ENCODE data around the gene SEC14L2. TPM values are rescaled to one million over a fixed set of nuclear protein-coding genes. Genes with fewer than 3 reads are reported as not detected.

Gene SEC14L2
- total and polyA plus RNA-seq, 4 donors: 6.5 to 110 (median 49.6) TPM

DNA sequence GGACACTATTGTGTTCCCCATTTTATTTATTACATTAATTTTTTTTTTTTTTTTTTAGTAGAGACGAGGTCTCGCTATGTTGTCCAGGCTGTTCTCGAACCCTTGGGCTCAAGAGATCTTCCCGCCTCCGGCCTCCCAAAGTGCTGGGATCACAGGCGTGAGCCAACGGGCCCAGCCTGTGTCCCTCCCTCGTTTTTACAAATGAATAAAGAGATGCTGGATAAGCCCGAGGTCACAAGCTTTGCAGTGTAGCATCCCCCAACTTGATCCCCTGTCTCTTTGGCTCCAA is 28.5 kb downstream of the SEC14L2 start:
- TF ChIP-seq GABPA (IDR thresholded peaks at IDR 0.05 in 1 of 2, conservative IDR thresholded peaks at IDR 0.05 in 1 of 2) (no peak), HNF4A (conservative IDR thresholded peaks at IDR 0.05) (no peak), NR2F2 (IDR thresholded peaks at IDR 0.05) (no peak), RAD21 (IDR thresholded peaks at IDR 0.05) (no peak), YY1 (IDR thresholded peaks at IDR 0.05) (no peak), RXRA (IDR thresholded peaks at IDR 0.05) (no peak), HNF4G (IDR thresholded peaks at IDR 0.05) (no peak), SP1 (IDR thresholded peaks at IDR 0.05) (no peak), TAF1 (conservative IDR thresholded peaks at IDR 0.05) (no peak), JUND (IDR thresholded peaks at IDR 0.05) (no peak), FOXA2 (IDR thresholded peaks at IDR 0.05) (no peak), EGR1 (IDR thresholded peaks at IDR 0.05; ENCODE audit: low read depth in 2 of 2) (no peak)
- TF ChIP-seq, protein P1, sequence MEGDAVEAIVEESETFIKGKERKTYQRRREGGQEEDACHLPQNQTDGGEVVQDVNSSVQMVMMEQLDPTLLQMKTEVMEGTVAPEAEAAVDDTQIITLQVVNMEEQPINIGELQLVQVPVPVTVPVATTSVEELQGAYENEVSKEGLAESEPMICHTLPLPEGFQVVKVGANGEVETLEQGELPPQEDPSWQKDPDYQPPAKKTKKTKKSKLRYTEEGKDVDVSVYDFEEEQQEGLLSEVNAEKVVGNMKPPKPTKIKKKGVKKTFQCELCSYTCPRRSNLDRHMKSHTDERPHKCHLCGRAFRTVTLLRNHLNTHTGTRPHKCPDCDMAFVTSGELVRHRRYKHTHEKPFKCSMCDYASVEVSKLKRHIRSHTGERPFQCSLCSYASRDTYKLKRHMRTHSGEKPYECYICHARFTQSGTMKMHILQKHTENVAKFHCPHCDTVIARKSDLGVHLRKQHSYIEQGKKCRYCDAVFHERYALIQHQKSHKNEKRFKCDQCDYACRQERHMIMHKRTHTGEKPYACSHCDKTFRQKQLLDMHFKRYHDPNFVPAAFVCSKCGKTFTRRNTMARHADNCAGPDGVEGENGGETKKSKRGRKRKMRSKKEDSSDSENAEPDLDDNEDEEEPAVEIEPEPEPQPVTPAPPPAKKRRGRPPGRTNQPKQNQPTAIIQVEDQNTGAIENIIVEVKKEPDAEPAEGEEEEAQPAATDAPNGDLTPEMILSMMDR (IDR thresholded peaks at IDR 0.05; ENCODE audit: low read depth, low read length, missing input control): no peak
- TF ChIP-seq, protein P2, sequence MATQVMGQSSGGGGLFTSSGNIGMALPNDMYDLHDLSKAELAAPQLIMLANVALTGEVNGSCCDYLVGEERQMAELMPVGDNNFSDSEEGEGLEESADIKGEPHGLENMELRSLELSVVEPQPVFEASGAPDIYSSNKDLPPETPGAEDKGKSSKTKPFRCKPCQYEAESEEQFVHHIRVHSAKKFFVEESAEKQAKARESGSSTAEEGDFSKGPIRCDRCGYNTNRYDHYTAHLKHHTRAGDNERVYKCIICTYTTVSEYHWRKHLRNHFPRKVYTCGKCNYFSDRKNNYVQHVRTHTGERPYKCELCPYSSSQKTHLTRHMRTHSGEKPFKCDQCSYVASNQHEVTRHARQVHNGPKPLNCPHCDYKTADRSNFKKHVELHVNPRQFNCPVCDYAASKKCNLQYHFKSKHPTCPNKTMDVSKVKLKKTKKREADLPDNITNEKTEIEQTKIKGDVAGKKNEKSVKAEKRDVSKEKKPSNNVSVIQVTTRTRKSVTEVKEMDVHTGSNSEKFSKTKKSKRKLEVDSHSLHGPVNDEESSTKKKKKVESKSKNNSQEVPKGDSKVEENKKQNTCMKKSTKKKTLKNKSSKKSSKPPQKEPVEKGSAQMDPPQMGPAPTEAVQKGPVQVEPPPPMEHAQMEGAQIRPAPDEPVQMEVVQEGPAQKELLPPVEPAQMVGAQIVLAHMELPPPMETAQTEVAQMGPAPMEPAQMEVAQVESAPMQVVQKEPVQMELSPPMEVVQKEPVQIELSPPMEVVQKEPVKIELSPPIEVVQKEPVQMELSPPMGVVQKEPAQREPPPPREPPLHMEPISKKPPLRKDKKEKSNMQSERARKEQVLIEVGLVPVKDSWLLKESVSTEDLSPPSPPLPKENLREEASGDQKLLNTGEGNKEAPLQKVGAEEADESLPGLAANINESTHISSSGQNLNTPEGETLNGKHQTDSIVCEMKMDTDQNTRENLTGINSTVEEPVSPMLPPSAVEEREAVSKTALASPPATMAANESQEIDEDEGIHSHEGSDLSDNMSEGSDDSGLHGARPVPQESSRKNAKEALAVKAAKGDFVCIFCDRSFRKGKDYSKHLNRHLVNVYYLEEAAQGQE (IDR thresholded peaks at IDR 0.05): no peak
- TF ChIP-seq, protein P3, sequence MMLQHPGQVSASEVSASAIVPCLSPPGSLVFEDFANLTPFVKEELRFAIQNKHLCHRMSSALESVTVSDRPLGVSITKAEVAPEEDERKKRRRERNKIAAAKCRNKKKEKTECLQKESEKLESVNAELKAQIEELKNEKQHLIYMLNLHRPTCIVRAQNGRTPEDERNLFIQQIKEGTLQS (IDR thresholded peaks at IDR 0.05): no peak
- TF ChIP-seq, protein P4, sequence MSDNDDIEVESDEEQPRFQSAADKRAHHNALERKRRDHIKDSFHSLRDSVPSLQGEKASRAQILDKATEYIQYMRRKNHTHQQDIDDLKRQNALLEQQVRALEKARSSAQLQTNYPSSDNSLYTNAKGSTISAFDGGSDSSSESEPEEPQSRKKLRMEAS (IDR thresholded peaks at IDR 0.05): no peak
- no peaks in the 10 kb centered on the region for H3K9me3 ChIP-seq (ENCODE audit: control insufficient read depth in 4 of 4, low read length in 3 of 4)
- H3K36me3 ChIP-seq (ENCODE audit: control insufficient read depth in 4 of 4, insufficient read depth in 3 of 4, low read depth in 1 of 4, low read length in 3 of 4): peaks cover 0 to 5% (median 2%) of the 10 kb centered on the region in 4 donors
- peak overlapping the region; percentile 25 to 67 for H3K9ac ChIP-seq (ENCODE audit: low read depth in 1 of 2, low read length in 2 of 2)
- peak overlapping the region; percentile 85 to 97 for H3K27ac ChIP-seq (ENCODE audit: low read depth in 1 of 2, low read length in 2 of 2)
- no peak for DNase-seq (ENCODE audit: low spot score)
- H3K4me3 ChIP-seq (ENCODE audit: low read depth in 1 of 3, low read length in 3 of 3): peak overlapping the region; percentile 55 to 64 (median 60)
- peaks cover 5 to 58% (median 45%) of the 10 kb centered on the region in 4 donors for H3K4me1 ChIP-seq (ENCODE audit: control insufficient read depth in 4 of 4, insufficient read depth in 4 of 4, low read length in 3 of 4)
- no peaks in the 10 kb centered on the region for H3K27me3 ChIP-seq (ENCODE audit: control insufficient read depth in 4 of 4, insufficient read depth in 4 of 4, low read length in 3 of 4)
- 4% methylated on average over 9 of the region's 9 CpGs for WGBS

DNA sequence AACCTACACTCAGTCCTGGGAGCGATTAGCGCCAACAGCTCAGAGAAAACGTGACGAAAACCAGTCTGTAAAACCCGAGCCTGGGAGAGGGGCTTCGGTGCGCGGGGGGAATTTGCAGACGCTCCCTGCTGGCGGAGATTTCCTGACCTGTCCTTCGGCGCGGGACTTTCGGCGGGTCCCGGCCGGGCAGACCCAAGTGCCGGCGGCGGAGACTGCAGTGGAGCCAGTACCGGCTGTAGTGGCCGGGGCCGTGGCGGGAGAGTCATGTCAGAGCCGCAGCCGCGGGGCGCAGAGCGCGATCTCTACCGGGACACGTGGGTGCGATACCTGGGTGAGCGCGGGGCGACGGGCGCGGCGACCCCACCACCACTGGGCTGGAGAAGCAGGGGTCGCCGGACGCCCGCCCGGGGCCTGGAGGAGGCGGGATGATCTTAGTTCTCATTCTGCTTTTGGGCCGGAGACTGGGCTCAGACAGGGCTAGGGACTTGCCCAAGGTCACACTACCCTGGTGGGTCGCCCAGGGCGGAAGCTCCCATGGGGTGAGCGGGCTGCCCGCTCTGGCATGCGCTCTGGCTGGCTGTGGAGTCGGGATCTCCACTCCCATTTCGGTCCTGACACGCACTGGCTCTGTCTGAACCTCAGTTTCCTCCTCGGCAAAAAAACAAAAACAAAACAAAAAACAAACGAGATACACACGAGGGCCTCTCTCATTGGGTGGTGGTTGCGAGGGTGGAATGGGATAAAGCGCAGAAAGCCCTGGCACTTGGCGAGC is 29.0 kb downstream of the SEC14L2 start, which contains the start of gene MTFP1:
TSS of gene MTFP1 (plus strand) at position 153 of the 772 bp plus-strand sequence. CDS start at position 265, 112 bp downstream.
- H3K27ac ChIP-seq (ENCODE audit: low read depth in 1 of 2, low read length in 2 of 2): peak within 1 kb of the TSS; percentile 97 to 99
- TF ChIP-seq RAD21 (IDR thresholded peaks at IDR 0.05): peak in 1 of 2 donors; percentile 35
- peak in 1 of 2 donors; percentile 6 for TF ChIP-seq HNF4A (conservative IDR thresholded peaks at IDR 0.05)
- TF ChIP-seq, protein P2 (IDR thresholded peaks at IDR 0.05): peak; percentile 4
- TF ChIP-seq SP1 (IDR thresholded peaks at IDR 0.05): no peak
- peaks cover 0 to 5% (median 0%) of the 10 kb centered on the region in 4 donors for H3K36me3 ChIP-seq (ENCODE audit: control insufficient read depth in 4 of 4, insufficient read depth in 3 of 4, low read depth in 1 of 4, low read length in 3 of 4)
- 1% methylated on average over 61 of the region's 61 CpGs for WGBS
- peaks cover 4 to 53% (median 40%) of the 10 kb centered on the region in 4 donors for H3K4me1 ChIP-seq (ENCODE audit: control insufficient read depth in 4 of 4, insufficient read depth in 4 of 4, low read length in 3 of 4)
- peak within 1 kb of the TSS; percentile 55 to 64 (median 60) for H3K4me3 ChIP-seq (ENCODE audit: low read depth in 1 of 3, low read length in 3 of 3)
- peak; percentile 68 for DNase-seq (ENCODE audit: low spot score)
- no peaks in the 10 kb centered on the region for H3K27me3 ChIP-seq (ENCODE audit: control insufficient read depth in 4 of 4, insufficient read depth in 4 of 4, low read length in 3 of 4)
- H3K9me3 ChIP-seq (ENCODE audit: control insufficient read depth in 4 of 4, low read length in 3 of 4): no peaks in the 10 kb centered on the region
- H3K9ac ChIP-seq (ENCODE audit: low read depth in 1 of 2, low read length in 2 of 2): peak within 1 kb of the TSS; percentile 25 to 67
